MCF 10A (cell line): ENCODE results near the gene P2RY6. TPM values are rescaled to one million over a fixed set of nuclear protein-coding genes. Genes with fewer than 3 reads are reported as not detected.

Experiments used
- BruUV-seq: library from RNA; stranded (reverse); fragments of 400-500 nt; replicated peaks from 2 replicates; lab custom pipeline; 2021; lab: Mats Ljungman, UMichigan
- CTCF ChIA-PET: fragments of 300-600 bp; sonication (Branson Sonifier 250); formaldehyde crosslinking; extraction: SDS; loops from one replicate; lab custom pipeline; 2021; ENCODE audit warnings: antibody characterized with exemption, inconsistent platforms; lab: Yijun Ruan, JAX
- POLR2A ChIA-PET: fragments of 300-600, 350-650 bp; sonication (Branson Sonifier 250); formaldehyde crosslinking; extraction: SDS; loops from one replicate; lab custom pipeline; 2020; ENCODE audit warnings: antibody characterized with exemption, inconsistent platforms; lab: Yijun Ruan, JAX
- DNase-seq: peaks from one replicate; pipeline ENCODE4 v3.0.0-alpha.2; 2018; ENCODE audit not compliant: unreplicated experiment
- H3K27ac Mint-ChIP-seq: one replicate; pipeline ENCODE4 v1.8.0; 2022; ENCODE audit warnings: mild to moderate bottlenecking, low read depth, mixed read lengths; ENCODE audit not compliant: unreplicated experiment
- H3K27me3 Mint-ChIP-seq: one replicate; pipeline ENCODE4 v1.8.0; 2022; ENCODE audit warnings: mixed read lengths; ENCODE audit not compliant: insufficient read depth, unreplicated experiment
- H3K36me3 Mint-ChIP-seq: one replicate; pipeline ENCODE4 v1.8.0; 2022; ENCODE audit warnings: mild to moderate bottlenecking, moderate library complexity, mixed read lengths; ENCODE audit not compliant: insufficient read depth, unreplicated experiment
- H3K4me1 Mint-ChIP-seq: one replicate; pipeline ENCODE4 v1.8.0; 2022; ENCODE audit warnings: mixed read lengths; ENCODE audit not compliant: insufficient read depth, unreplicated experiment
- H3K4me3 Mint-ChIP-seq: one replicate; pipeline ENCODE4 v1.8.0; 2022; ENCODE audit warnings: mild to moderate bottlenecking, moderate library complexity, mixed read lengths; ENCODE audit not compliant: unreplicated experiment
- H3K9me3 Mint-ChIP-seq: one replicate; pipeline ENCODE4 v1.8.0; 2022; ENCODE audit warnings: mixed read lengths; ENCODE audit not compliant: unreplicated experiment
- intact Hi-C: fragments of 100-400 bp; cut with micrococcal nuclease; formaldehyde crosslinking; loops from 2 replicates; pipeline ENCODE4 v1.14.1; 2022
- total RNA-seq: library from RNA; stranded (reverse); gene quantifications from 2 replicates; pipeline ENCODE4 v1.2.3, GENCODE V29; 2022
- TF ChIP-seq, protein P1 (sequence below): fragments of 200-600 bp; IDR thresholded peaks from one replicate; pipeline ENCODE4 v1.8.0; 2022; ENCODE audit warnings: antibody characterized with exemption, mild to moderate bottlenecking; ENCODE audit not compliant: unreplicated experiment

Gene P2RY6
- total RNA-seq, 1 experiment from 2014 or later: not detected

DNA sequence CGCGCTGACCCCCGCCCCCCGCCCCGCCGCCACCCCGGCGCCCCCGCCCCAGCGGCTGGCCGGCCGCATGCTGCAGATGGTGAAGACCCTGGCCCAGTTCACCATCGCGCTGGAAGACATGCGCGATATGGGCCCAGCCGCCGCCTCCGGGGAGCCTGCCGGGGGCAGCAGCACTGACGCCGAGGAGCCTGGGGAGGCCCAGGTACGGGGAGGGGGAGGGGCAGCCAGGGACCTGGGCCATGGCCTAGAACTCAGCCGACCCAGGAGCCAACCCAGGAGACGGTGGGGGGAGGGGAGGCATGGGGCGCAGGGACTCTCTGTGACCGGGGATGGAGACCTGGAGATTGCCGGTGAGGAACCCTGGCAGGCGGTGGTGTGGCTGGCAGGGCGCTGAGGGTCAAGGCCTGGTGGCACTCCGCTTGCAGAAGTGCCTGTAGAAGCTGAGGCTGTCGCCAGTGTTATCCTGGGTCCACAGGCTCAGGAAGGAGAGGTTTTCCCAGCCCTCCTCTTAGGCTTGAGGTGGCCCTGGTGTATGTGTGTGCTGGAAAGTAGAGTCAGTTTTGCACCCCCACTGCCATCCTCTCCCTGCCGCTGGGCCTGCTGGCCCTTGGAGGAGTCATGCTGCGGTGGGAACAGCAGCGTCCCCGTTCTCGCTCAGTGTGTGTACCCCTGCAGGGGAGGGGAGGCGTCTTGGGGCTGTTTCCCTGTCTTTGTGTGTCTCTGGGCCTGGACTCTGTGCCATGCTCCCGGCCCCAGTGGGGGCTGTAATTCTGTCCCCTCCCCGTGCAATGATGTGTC, 71.1 kb downstream of the P2RY6 start:
- intact Hi-C loops: no loop called here
- Mint-ChIP-seq H3K27me3 (no peaks in the 10 kb centered on the region), H3K27ac (no peak overlapping the region), H3K4me3 (no peak overlapping the region), H3K9me3 (no peaks in the 10 kb centered on the region), H3K36me3 (peaks cover 10% of the 10 kb centered on the region), H3K4me1 (peaks cover 4% of the 10 kb centered on the region)
- TF ChIP-seq, protein P1, sequence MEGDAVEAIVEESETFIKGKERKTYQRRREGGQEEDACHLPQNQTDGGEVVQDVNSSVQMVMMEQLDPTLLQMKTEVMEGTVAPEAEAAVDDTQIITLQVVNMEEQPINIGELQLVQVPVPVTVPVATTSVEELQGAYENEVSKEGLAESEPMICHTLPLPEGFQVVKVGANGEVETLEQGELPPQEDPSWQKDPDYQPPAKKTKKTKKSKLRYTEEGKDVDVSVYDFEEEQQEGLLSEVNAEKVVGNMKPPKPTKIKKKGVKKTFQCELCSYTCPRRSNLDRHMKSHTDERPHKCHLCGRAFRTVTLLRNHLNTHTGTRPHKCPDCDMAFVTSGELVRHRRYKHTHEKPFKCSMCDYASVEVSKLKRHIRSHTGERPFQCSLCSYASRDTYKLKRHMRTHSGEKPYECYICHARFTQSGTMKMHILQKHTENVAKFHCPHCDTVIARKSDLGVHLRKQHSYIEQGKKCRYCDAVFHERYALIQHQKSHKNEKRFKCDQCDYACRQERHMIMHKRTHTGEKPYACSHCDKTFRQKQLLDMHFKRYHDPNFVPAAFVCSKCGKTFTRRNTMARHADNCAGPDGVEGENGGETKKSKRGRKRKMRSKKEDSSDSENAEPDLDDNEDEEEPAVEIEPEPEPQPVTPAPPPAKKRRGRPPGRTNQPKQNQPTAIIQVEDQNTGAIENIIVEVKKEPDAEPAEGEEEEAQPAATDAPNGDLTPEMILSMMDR: no peak
- ChIA-PET POLR2A (no interaction called here), CTCF (interaction anchor here (3.2 kb wide), 1 partner anchor 8 kb away, joined by 30 read pairs; no protein-coding TSS in a partner anchor)
- DNase-seq: no peak
- BruUV-seq: no TSS peak

DNA sequence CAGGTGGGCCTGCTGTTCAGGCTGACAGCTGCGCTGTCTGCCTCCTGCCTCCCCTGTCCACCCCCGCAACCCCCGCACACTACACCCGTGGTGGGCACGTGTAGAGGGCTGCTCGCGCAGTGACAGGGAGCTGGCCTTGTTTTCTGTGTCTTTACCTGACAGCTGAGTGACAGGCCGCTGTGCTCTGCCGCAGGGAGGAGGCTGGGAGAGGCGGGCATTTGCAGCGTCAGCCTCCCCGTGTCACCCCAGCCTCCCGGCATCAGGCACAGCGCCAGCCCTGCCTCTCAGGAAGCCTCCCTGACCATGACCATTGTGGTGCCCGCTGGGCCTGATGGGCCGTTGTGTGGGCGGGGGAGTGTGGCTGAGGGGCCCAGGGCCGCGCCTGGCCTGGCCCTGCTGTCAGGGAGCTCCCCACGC, 72.1 kb downstream of the P2RY6 start:
- intact Hi-C loops: no loop called here
- ChIA-PET CTCF (interaction anchor here (1.5 kb wide), 1 partner anchor 9 kb away, joined by 11 read pairs; no protein-coding TSS in a partner anchor), POLR2A (no interaction called here)
- peaks cover 15% of the 10 kb centered on the region for H3K36me3 Mint-ChIP-seq
- TF ChIP-seq, protein P1: no peak
- H3K27ac Mint-ChIP-seq: no peak overlapping the region
- no peak overlapping the region for H3K4me3 Mint-ChIP-seq
- H3K4me1 Mint-ChIP-seq: peaks cover 4% of the 10 kb centered on the region
- DNase-seq: no peak
- H3K9me3 Mint-ChIP-seq: no peaks in the 10 kb centered on the region
- no peaks in the 10 kb centered on the region for H3K27me3 Mint-ChIP-seq
- no TSS peak for BruUV-seq

- DNase-seq: no peak
- peak overlapping the region; percentile 37 for H3K27ac Mint-ChIP-seq
- no peak overlapping the region for H3K4me3 Mint-ChIP-seq
- H3K4me1 Mint-ChIP-seq: no peaks in the 10 kb centered on the region
- intact Hi-C loops: no loop called here
- H3K9me3 Mint-ChIP-seq: no peaks in the 10 kb centered on the region
- no TSS peak for BruUV-seq
- POLR2A ChIA-PET: interaction anchor here (0.6 kb wide), 1 partner anchor 18 kb away, joined by 3 read pairs; no protein-coding TSS in a partner anchor
- CTCF ChIA-PET: interaction anchor here (1.5 kb wide), 1 partner anchor 10 kb away, joined by 11 read pairs; no protein-coding TSS in a partner anchor
- no peaks in the 10 kb centered on the region for H3K27me3 Mint-ChIP-seq
- TF ChIP-seq, protein P1: no peak
- peaks cover 18% of the 10 kb centered on the region for H3K36me3 Mint-ChIP-seq
These were observed 73.5 kb downstream of the P2RY6 start for GRCh38 chr11:73345481-73346160.
